HG02759 (cell line): ENCODE measurements around the gene HES1.

Experiments used
- ATAC-seq: cut with Tn5 transposase; IDR thresholded peaks from one replicate; pipeline ENCODE4 v1.9.1; 2021; ENCODE audit warnings: mild to moderate bottlenecking, moderate library complexity; ENCODE audit not compliant: unreplicated experiment

HES1 gene

GRCh38 chr3:194101592-194102432 lies 34.1 kb upstream of the HES1 start:
- ATAC-seq: peak; percentile 23

GRCh38 chr3:194102436-194102835 lies 33.5 kb upstream of the HES1 start:
- ATAC-seq: no peak

- no peak for ATAC-seq
Observed at GRCh38 chr3:194103505-194103904, 32.4 kb upstream of the HES1 start.

GRCh38 chr3:194103983-194104751 lies 31.8 kb upstream of the HES1 start:
- peak; percentile 47 for ATAC-seq

GRCh38 chr3:194105292-194105691 lies 30.7 kb upstream of the HES1 start:
- no peak for ATAC-seq

GRCh38 chr3:194107107-194107506 lies 28.8 kb upstream of the HES1 start:
- ATAC-seq: no peak

GRCh38 chr3:194109192-194109863 lies 26.6 kb upstream of the HES1 start:
- ATAC-seq: no peak

- ATAC-seq: no peak
Observed at GRCh38 chr3:194110483-194110882, 25.5 kb upstream of the HES1 start.

GRCh38 chr3:194111336-194111735 lies 24.6 kb upstream of the HES1 start:
- no peak for ATAC-seq

- ATAC-seq: no peak
Observed at GRCh38 chr3:194112120-194113106, 23.5 kb upstream of the HES1 start.

- no peak for ATAC-seq
Observed at GRCh38 chr3:194114123-194114522, 21.8 kb upstream of the HES1 start.

- no peak for ATAC-seq
Observed at GRCh38 chr3:194117104-194117845, 18.7 kb upstream of the HES1 start.

- ATAC-seq: no peak
Observed at GRCh38 chr3:194118920-194119319, 17.0 kb upstream of the HES1 start.

GRCh38 chr3:194119831-194120590 lies 15.9 kb upstream of the HES1 start:
- ATAC-seq: no peak

GRCh38 chr3:194120789-194121770 lies 14.9 kb upstream of the HES1 start:
- ATAC-seq: no peak

GRCh38 chr3:194121891-194122631 lies 13.9 kb upstream of the HES1 start:
- no peak for ATAC-seq

GRCh38 chr3:194123726-194124125 lies 12.2 kb upstream of the HES1 start:
- ATAC-seq: no peak
